SH-SY5Y (cell line): ENCODE measurements around the gene ZNF787.

Experiments used
- GATA2 ChIP-seq: IDR thresholded peaks from 2 replicates; pipeline ENCODE4 v1.6.1; 2011; ENCODE audit warnings: mild to moderate bottlenecking, low read depth, low read length
- GATA3 ChIP-seq: IDR thresholded peaks from 2 replicates; pipeline ENCODE4 v1.6.1; 2011; ENCODE audit warnings: low read depth, mild to moderate bottlenecking, low read length, moderate library complexity

GRCh38 chr19:56124578-56124977 is 3.5 kb upstream of the ZNF787 start:
- TF ChIP-seq GATA2 (no peak), GATA3 (no peak)
